ENCODE measurements around the gene HSPBP1.
A peak's percentile ranks its signal among the peaks of the same experiment; 100 is the strongest.

HSPBP1 gene

DNA sequence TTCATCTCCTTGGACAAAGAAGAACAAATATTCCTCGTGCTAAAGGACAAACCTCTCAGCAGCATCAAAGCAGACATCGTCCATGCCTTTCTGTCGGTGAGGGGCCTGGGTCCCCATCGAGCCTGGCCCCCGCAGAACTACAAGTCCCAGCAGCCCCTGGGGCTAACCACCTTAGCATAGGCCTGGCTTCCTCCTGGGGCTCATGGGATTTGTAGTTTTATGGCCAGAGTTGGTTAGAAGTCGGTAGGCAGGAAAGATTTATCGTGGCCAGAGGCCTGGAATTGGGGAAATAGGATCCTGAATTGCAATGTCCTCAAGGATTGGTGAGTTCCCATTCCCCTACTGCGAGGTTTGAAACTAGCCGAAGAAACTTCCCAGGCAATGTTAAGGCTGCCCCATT is 25.6 kb upstream of the HSPBP1 start:
- peak; percentile 10 for DNase-seq (ENCODE audit: low read depth)
- TF ChIP-seq, protein P1, sequence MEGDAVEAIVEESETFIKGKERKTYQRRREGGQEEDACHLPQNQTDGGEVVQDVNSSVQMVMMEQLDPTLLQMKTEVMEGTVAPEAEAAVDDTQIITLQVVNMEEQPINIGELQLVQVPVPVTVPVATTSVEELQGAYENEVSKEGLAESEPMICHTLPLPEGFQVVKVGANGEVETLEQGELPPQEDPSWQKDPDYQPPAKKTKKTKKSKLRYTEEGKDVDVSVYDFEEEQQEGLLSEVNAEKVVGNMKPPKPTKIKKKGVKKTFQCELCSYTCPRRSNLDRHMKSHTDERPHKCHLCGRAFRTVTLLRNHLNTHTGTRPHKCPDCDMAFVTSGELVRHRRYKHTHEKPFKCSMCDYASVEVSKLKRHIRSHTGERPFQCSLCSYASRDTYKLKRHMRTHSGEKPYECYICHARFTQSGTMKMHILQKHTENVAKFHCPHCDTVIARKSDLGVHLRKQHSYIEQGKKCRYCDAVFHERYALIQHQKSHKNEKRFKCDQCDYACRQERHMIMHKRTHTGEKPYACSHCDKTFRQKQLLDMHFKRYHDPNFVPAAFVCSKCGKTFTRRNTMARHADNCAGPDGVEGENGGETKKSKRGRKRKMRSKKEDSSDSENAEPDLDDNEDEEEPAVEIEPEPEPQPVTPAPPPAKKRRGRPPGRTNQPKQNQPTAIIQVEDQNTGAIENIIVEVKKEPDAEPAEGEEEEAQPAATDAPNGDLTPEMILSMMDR (IDR thresholded peaks at IDR 0.05; ENCODE audit: control insufficient read depth, extremely low read depth, insufficient read depth), result no peak
- H3K4me3 ChIP-seq (ENCODE audit: low read depth, low read length), result no peak overlapping the region

DNA sequence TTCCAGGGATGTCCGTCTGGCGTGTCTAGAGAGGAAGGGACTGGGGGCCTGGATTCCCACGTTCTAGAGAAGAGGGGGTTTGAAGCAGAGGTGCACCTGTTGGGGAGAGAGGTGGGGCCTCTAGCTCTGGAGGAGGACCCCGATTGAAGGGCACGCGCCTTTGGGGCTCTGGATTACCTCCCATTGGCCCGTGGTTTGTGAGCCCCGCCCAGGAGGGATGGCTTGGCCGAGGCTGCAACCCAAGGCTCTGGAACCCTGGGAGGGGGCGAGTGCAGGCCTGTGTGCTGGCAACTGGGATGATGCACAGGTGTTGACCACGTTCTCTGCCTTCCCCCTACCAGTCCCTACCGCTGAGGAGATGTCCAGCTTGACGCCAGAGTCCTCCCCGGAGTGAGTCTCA is 25.1 kb upstream of the HSPBP1 start:
- no peak for DNase-seq (ENCODE audit: low read depth)
- H3K4me3 ChIP-seq (ENCODE audit: low read depth, low read length), result no peak overlapping the region
- TF ChIP-seq, protein P1 (IDR thresholded peaks at IDR 0.05; ENCODE audit: control insufficient read depth, extremely low read depth, insufficient read depth), result no peak

DNA sequence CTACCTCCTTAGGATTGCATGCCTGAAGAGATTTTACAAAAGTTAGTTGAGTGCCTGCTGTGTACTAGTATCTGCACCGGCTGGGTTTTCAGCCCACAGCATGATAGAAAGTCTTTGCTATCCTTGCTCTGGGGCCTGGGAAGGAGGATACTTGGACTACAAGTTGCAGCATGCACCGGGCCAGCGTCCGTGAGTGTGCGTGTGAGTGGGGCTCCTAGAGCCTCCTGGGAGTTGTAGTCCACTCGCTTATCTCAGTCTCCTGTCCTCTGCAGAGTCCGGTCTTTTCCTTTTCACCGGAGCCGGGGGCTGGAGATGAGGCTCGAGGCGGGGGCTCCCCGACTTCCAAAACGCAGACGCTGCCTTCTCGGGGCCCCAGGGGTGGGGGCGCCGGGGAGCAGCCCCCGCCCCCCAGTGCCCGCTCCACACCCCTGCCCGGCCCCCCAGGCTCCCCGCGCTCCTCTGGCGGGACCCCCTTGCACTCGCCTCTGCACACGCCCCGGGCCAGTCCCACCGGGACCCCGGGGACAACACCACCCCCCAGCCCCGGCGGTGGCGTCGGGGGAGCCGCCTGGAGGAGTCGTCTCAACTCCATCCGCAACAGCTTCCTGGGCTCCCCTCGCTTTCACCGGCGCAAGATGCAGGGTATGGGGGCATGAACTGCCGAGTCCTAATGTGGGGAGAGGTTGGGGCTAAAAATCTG is 24.5 kb upstream of the HSPBP1 start:
- peak; percentile 49 for DNase-seq (ENCODE audit: low read depth)
- no peak overlapping the region for H3K4me3 ChIP-seq (ENCODE audit: low read depth, low read length)
- TF ChIP-seq, protein P1 (IDR thresholded peaks at IDR 0.05; ENCODE audit: control insufficient read depth, extremely low read depth, insufficient read depth), result no peak

DNA sequence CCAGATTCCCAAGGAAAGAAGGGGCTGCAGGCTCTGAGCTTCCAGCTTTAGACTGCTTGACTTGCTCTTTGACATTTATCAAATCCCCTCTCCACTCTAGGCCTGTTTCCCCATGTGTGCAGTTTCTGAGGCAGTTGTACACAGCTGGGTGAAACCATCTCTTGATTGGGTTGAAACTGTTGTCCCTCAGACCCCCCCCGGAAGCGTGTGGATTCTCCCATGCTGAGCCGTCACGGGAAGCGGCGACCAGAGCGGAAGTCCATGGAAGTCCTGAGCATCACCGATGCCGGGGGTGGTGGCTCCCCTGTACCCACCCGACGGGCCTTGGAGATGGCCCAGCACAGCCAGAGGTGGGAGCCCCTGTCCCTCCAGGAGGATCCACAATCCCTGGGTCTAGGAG is 23.6 kb upstream of the HSPBP1 start:
- no peak overlapping the region for H3K4me3 ChIP-seq (ENCODE audit: low read depth, low read length)
- no peak for DNase-seq (ENCODE audit: low read depth)
- TF ChIP-seq, protein P1 (IDR thresholded peaks at IDR 0.05; ENCODE audit: control insufficient read depth, extremely low read depth, insufficient read depth), result no peak

DNA sequence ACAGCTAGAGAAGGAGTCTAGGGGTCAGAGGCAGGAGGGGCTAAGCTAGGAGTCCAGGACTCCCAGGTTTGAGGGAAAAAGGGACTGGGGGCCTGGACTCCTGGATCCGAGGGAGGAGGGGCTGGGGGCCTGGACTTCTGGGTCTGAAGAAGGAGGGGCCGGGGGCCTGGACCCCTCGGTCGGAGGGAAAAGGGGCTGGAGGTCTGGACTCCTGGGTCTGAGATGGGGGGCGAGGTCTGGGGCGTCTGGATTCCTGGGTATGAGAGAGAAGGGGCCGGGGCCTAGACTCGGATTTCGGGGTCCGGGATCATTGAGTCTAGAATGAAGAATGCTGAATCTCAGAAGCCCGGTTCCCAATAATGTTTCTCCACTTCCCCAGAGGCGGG is 22.4 kb upstream of the HSPBP1 start:
- no peak for DNase-seq (ENCODE audit: low read depth)
- peak overlapping the region; percentile 44 for H3K4me3 ChIP-seq (ENCODE audit: low read depth, low read length)
- TF ChIP-seq, protein P1 (IDR thresholded peaks at IDR 0.05; ENCODE audit: control insufficient read depth, extremely low read depth, insufficient read depth), result no peak

DNA sequence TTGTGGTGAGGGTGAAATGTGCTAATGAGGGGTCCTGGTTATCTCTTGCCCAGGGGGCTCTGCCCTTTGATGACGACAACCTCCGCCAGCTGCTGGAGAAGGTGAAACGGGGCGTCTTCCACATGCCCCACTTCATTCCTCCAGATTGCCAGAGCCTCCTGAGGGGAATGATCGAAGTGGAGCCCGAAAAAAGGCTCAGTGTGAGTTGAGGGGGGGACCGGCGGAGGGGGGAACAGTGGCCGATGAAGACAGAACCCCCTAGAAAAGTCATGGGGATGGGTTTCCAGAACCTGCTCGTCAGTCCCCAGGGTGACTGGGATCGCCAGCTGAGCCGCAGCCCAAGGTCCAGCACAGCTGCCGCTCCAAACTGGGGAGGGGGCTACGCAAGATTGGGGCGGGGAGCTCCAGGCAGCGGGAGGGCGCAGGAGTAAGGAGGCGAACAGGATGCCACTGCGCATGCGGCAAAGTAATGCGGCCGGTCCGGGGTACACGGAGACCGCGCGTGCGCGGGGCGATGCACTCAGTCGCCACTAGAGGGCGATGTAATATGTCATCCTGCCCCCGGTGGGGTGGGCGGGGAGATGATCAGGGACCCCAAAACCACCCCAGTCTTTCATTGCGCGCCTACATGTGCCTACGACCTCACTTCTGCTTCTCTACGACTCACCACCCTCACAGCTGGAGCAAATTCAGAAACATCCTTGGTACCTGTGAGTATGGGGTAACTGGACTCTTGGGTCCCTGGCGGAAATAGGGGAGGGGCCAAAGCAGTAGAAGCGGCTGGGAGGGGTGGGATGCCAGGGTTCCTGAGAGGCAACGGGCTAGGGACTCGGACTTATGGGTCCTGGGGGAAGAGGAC is 21.8 kb upstream of the HSPBP1 start:
- H3K4me3 ChIP-seq (ENCODE audit: low read depth, low read length), result peak overlapping the region; percentile 44
- TF ChIP-seq, protein P1 (IDR thresholded peaks at IDR 0.05; ENCODE audit: control insufficient read depth, extremely low read depth, insufficient read depth), result peak; percentile 69
- no peak for DNase-seq (ENCODE audit: low read depth)

All from LNCaP clone FGC (cell line).